HepG2 (cell line): Measurements from ENCODE around the gene GNL1. TPM values are rescaled to one million over a fixed set of nuclear protein-coding genes. Genes with fewer than 3 reads are reported as not detected.
A peak's percentile ranks its signal among the peaks of the same experiment; 100 is the strongest.

Experiments used
- GABPA ChIP-seq, 2 experiments: IDR thresholded peaks; 2 replicates each; pipeline ENCODE4 v1.6.1; 2011 to 2016; ENCODE audit warnings: low read depth in 2 of 2, low read length in 1 of 2, missing biosample characterization in 1 of 2, missing genetic modification characterization in 1 of 2
- NONO ChIP-seq, 2 experiments: fragments of 450-650 bp in 1 of 2; sonication (generic) in 1 of 2; formaldehyde crosslinking in 1 of 2; IDR thresholded peaks in 1 of 2; conservative IDR thresholded peaks in 1 of 2; 2 replicates each; pipeline versions ENCODE4 v1.6.1 to v1.8.0; 2017 to 2022; ENCODE audit warnings: mild to moderate bottlenecking in 1 of 2, missing genetic modification reagents in 1 of 2, moderate library complexity in 1 of 2
- RFX3 ChIP-seq: IDR thresholded peaks from 2 replicates; pipeline ENCODE4 v1.6.1; 2016; ENCODE audit warnings: missing biosample characterization, missing genetic modification reagents
- ZNF138 ChIP-seq: sonication (generic); formaldehyde crosslinking; IDR thresholded peaks from 2 replicates; pipeline ENCODE4 v1.5.0; 2020; ENCODE audit warnings: mild to moderate bottlenecking, low read depth, missing genetic modification reagents
- ZNF326 ChIP-seq: sonication (generic); formaldehyde crosslinking; IDR thresholded peaks from 2 replicates; pipeline ENCODE4 v1.4.0; 2020; ENCODE audit warnings: missing genetic modification reagents, borderline replicate concordance
- ZNF543 ChIP-seq: sonication (generic); formaldehyde crosslinking; IDR thresholded peaks from 2 replicates; pipeline ENCODE4 v1.4.0; 2020; ENCODE audit warnings: mild to moderate bottlenecking, missing genetic modification reagents
- ZNF589 ChIP-seq: sonication (generic); formaldehyde crosslinking; conservative IDR thresholded peaks from 2 replicates; pipeline ENCODE4 v1.8.0; 2022; ENCODE audit warnings: mild to moderate bottlenecking, moderate library complexity, missing genetic modification reagents
- ZNF713 ChIP-seq: sonication (generic); formaldehyde crosslinking; IDR thresholded peaks from 2 replicates; pipeline ENCODE4 v1.4.0; 2020; ENCODE audit warnings: mild to moderate bottlenecking, missing genetic modification reagents
- ZNF792 ChIP-seq: IDR thresholded peaks from 2 replicates; pipeline ENCODE4 v1.6.1; 2016
- polyA plus RNA-seq, 8 experiments: library from polyadenylated mRNA; depleted of rRNA in 3 of 8; stranded (reverse) in 7 of 8; unstranded in 1 of 8; fragments of >200 nt; fragmentation: Illumina TruSeq in 4 of 8; extraction: Trizol in 4 of 8; gene quantifications; 2 replicates each; pipeline versions ENCODE4 v1.2.1 to v1.2.3, GENCODE V29; 2011 to 2016; ENCODE audit warnings: low read depth in 4 of 8, missing spikeins in 1 of 8, mixed read lengths in 1 of 8; ENCODE audit not compliant: insufficient read depth in 1 of 8
- total RNA-seq, 5 experiments: library from RNA; depleted of rRNA; stranded (reverse); fragments of >200 nt; fragmentation: Illumina TruSeq; extraction: Trizol; gene quantifications; 2 replicates each; pipeline ENCODE4 v1.2.3, GENCODE V29; 2016; ENCODE audit warnings: low read depth in 1 of 5
- TF ChIP-seq, protein P1 (sequence below): sonication (generic); formaldehyde crosslinking; IDR thresholded peaks from 2 replicates; pipeline ENCODE4 v1.5.1; 2020; ENCODE audit warnings: missing genetic modification reagents, mild to moderate bottlenecking, borderline replicate concordance
- TF ChIP-seq, protein P2 (sequence below): sonication (generic); formaldehyde crosslinking; IDR thresholded peaks from 2 replicates; pipeline ENCODE4 v1.4.0; 2020; ENCODE audit warnings: missing genetic modification reagents, mild to moderate bottlenecking, borderline replicate concordance
- TF ChIP-seq, protein P3 (sequence below): sonication (generic); formaldehyde crosslinking; IDR thresholded peaks from 2 replicates; pipeline ENCODE4 v1.8.1; 2023; ENCODE audit warnings: mild to moderate bottlenecking, moderate library complexity, missing genetic modification reagents
- TF ChIP-seq, protein P4 (sequence below): sonication (generic); formaldehyde crosslinking; IDR thresholded peaks from 2 replicates; pipeline ENCODE4 v1.4.0; 2020; ENCODE audit warnings: mild to moderate bottlenecking, low read depth, missing genetic modification reagents
- TF ChIP-seq, protein P5 (sequence below): IDR thresholded peaks from 2 replicates; pipeline ENCODE4 v1.6.1; 2016; ENCODE audit warnings: mild to moderate bottlenecking
- TF ChIP-seq, protein P6 (sequence below): sonication (generic); formaldehyde crosslinking; IDR thresholded peaks from 2 replicates; pipeline ENCODE4 v1.5.0; 2020; ENCODE audit warnings: missing genetic modification reagents, mild to moderate bottlenecking, borderline replicate concordance
- TF ChIP-seq, protein P7 (sequence below): sonication (generic); formaldehyde crosslinking; IDR thresholded peaks from 2 replicates; pipeline ENCODE4 v1.4.0; 2020; ENCODE audit warnings: missing genetic modification reagents, borderline replicate concordance
- TF ChIP-seq, protein P8 (sequence below): sonication (generic); formaldehyde crosslinking; IDR thresholded peaks from 2 replicates; pipeline ENCODE4 v1.5.0; 2020; ENCODE audit warnings: mild to moderate bottlenecking, low read depth, missing genetic modification reagents, borderline replicate concordance

Gene GNL1
- total and polyA plus RNA-seq, 2 of the 13 experiments (the other 11 are each of a cell fraction or from before 2014, with no cell fraction given): 35.0 to 55.6 TPM

DNA sequence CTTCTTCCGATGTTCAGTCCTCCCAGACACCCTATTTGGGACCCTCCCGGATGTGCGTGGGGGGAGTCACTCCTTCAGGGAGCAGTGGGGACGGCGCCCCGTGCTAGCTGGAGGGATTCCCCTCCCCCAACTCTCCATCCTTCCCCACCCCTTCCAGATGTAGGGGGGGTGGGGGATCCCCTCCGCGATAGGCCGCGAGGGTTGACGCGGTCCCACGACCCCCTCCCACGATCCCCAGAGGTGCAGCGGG, 548 bp downstream of the GNL1 start (continued):
- TF ChIP-seq, protein P1, sequence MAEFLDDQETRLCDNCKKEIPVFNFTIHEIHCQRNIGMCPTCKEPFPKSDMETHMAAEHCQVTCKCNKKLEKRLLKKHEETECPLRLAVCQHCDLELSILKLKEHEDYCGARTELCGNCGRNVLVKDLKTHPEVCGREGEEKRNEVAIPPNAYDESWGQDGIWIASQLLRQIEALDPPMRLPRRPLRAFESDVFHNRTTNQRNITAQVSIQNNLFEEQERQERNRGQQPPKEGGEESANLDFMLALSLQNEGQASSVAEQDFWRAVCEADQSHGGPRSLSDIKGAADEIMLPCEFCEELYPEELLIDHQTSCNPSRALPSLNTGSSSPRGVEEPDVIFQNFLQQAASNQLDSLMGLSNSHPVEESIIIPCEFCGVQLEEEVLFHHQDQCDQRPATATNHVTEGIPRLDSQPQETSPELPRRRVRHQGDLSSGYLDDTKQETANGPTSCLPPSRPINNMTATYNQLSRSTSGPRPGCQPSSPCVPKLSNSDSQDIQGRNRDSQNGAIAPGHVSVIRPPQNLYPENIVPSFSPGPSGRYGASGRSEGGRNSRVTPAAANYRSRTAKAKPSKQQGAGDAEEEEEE (CRISPR knock-in tag): no peak
- TF ChIP-seq, protein P2, sequence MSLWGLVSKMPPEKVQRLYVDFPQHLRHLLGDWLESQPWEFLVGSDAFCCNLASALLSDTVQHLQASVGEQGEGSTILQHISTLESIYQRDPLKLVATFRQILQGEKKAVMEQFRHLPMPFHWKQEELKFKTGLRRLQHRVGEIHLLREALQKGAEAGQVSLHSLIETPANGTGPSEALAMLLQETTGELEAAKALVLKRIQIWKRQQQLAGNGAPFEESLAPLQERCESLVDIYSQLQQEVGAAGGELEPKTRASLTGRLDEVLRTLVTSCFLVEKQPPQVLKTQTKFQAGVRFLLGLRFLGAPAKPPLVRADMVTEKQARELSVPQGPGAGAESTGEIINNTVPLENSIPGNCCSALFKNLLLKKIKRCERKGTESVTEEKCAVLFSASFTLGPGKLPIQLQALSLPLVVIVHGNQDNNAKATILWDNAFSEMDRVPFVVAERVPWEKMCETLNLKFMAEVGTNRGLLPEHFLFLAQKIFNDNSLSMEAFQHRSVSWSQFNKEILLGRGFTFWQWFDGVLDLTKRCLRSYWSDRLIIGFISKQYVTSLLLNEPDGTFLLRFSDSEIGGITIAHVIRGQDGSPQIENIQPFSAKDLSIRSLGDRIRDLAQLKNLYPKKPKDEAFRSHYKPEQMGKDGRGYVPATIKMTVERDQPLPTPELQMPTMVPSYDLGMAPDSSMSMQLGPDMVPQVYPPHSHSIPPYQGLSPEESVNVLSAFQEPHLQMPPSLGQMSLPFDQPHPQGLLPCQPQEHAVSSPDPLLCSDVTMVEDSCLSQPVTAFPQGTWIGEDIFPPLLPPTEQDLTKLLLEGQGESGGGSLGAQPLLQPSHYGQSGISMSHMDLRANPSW: no peak
- TF ChIP-seq, protein P3, sequence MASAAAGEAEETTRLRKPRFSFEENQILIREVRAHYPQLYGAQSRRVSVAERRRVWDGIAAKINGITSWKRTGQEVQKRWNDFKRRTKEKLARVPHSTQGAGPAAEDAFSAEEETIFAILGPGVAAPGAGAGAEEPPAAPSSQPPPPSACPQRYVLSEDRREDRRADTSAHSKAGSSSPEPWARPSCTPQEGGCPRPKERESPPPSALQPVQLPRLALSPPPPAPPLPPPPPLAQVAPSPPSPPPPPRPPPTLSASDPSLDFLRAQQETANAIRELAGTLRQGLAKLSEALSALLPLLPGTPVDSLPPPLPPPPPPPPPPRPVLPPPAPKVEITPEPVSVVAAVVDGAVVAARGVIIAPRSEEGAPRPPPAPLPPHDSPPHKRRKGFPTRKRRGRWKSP (CRISPR knock-in tag): peak; percentile 39; the same call in 1 of the 2 replicates
- TF ChIP-seq, protein P4, sequence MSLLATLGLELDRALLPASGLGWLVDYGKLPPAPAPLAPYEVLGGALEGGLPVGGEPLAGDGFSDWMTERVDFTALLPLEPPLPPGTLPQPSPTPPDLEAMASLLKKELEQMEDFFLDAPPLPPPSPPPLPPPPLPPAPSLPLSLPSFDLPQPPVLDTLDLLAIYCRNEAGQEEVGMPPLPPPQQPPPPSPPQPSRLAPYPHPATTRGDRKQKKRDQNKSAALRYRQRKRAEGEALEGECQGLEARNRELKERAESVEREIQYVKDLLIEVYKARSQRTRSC (CRISPR knock-in tag): no peak
- TF ChIP-seq, protein P5, sequence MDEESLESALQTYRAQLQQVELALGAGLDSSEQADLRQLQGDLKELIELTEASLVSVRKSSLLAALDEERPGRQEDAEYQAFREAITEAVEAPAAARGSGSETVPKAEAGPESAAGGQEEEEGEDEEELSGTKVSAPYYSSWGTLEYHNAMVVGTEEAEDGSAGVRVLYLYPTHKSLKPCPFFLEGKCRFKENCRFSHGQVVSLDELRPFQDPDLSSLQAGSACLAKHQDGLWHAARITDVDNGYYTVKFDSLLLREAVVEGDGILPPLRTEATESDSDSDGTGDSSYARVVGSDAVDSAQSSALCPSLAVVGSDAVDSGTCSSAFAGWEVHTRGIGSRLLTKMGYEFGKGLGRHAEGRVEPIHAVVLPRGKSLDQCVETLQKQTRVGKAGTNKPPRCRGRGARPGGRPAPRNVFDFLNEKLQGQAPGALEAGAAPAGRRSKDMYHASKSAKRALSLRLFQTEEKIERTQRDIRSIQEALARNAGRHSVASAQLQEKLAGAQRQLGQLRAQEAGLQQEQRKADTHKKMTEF (CRISPR knock-in tag): no peak
- TF ChIP-seq RFX3 (no peak), ZNF138 (no peak), ZNF713 (CRISPR knock-in tag) (0 out of 2 replicates have a peak, but pooled peaks have one; percentile 50), ZNF326 (no peak), ZNF589 (CRISPR knock-in tag) (0 out of 2 replicates have a peak, but pooled peaks have one; percentile 7), NONO (IDR thresholded peaks at IDR 0.05) (no peak), NONO (CRISPR knock-in tag; conservative IDR thresholded peaks at IDR 0.05) (no peak), GABPA (IDR thresholded peaks at IDR 0.05; ENCODE audit: low read depth, low read length) (peak; percentile 22; the same call in 1 of the 2 replicates), GABPA (CRISPR knock-in tag; IDR thresholded peaks at IDR 0.05; ENCODE audit: low read depth) (no peak), ZNF792 (CRISPR knock-in tag) (no peak), ZNF543 (CRISPR knock-in tag) (0 out of 2 replicates have a peak, but pooled peaks have one; percentile 63)
- TF ChIP-seq, protein P6, sequence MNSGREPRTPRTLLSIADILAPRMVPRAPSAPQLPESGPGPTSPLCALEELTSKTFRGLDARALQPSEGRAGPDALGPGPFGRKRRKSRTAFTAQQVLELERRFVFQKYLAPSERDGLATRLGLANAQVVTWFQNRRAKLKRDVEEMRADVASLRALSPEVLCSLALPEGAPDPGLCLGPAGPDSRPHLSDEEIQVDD (CRISPR knock-in tag): no peak
- TF ChIP-seq, protein P7, sequence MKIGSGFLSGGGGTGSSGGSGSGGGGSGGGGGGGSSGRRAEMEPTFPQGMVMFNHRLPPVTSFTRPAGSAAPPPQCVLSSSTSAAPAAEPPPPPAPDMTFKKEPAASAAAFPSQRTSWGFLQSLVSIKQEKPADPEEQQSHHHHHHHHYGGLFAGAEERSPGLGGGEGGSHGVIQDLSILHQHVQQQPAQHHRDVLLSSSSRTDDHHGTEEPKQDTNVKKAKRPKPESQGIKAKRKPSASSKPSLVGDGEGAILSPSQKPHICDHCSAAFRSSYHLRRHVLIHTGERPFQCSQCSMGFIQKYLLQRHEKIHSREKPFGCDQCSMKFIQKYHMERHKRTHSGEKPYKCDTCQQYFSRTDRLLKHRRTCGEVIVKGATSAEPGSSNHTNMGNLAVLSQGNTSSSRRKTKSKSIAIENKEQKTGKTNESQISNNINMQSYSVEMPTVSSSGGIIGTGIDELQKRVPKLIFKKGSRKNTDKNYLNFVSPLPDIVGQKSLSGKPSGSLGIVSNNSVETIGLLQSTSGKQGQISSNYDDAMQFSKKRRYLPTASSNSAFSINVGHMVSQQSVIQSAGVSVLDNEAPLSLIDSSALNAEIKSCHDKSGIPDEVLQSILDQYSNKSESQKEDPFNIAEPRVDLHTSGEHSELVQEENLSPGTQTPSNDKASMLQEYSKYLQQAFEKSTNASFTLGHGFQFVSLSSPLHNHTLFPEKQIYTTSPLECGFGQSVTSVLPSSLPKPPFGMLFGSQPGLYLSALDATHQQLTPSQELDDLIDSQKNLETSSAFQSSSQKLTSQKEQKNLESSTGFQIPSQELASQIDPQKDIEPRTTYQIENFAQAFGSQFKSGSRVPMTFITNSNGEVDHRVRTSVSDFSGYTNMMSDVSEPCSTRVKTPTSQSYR (CRISPR knock-in tag): peak; percentile 79
- TF ChIP-seq, protein P8, sequence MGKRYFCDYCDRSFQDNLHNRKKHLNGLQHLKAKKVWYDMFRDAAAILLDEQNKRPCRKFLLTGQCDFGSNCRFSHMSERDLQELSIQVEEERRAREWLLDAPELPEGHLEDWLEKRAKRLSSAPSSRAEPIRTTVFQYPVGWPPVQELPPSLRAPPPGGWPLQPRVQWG (CRISPR knock-in tag): no peak
